ENCODE measurements around the gene ITK.

ITK gene

DNA sequence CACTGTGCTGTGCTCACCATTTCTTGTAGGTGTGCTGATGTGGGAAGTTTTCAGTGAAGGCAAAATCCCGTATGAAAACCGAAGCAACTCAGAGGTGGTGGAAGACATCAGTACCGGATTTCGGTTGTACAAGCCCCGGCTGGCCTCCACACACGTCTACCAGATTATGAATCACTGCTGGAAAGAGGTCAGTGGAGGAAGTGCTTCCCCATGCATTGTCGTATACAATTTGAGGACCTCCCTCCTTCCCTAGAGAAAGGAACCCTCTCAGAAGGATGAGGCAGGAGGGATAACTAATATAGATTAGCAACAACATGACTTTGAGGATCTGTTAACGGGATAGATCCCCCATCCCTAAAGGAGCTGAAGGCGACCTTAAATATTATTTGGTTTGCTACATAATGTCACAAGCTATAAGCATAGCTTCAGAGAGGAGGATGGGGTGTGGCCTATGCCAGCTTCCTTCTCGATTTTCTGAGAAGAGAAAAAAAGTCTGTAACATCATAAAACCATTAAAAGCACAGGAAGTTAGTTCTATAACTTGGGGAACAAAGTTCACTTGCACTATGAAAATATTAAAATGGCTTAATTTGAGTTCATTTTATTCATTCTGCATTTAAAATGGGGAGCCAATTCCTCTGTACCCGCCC lies 68.3 kb downstream of the ITK start:
- DNase-seq: no peak

DNA sequence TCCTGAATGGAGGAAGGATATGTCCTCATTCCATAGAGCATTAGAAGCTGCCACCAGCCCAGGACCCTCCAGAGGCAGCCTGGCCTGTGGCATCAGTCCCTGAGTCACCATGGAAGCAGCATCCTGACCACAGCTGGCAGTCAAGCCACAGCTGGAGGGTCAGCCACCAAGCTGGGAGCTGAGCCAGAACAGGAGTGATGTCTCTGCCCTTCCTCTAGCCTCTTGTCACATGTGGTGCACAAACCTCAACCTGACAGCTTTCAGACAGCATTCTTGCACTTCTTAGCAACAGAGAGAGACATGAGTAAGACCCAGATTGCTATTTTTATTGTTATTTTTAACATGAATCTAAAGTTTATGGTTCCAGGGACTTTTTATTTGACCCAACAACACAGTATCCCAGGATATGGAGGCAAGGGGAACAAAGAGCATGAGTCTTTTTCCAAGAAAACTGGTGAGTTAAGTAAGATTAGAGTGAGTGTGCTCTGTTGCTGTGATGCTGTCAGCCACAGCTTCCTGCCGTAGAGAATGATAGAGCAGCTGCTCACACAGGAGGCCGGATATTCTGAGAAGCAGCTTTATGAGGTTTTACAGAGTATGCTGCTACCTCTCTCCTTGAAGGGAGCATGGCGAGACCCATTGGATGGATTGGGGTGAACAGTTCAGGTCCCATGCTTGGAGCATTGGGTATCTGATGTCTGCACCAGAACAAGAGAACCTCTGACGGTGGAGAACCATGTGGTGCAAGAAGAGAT lies 72.2 kb downstream of the ITK start:
- DNase-seq: peak; percentile 59

DNA sequence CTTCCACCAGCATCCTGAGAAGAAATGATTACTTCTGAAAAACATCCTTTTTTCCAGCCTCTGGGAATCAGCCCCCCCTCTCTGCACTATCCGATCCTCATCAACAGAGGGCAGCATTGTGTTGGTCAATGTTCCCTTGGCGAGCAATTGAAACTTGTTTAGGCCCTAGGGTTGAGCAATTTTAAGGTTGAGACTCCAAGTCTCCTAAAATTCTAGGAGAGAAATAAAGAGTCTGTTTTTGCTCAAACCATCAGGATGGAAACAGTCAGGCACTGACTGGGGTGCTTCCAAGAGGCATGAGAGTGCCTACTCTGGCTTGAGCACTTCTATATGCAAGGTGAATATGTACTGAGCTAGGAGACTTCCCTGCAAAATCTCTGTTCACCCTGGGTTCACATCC lies 72.9 kb downstream of the ITK start:
- DNase-seq: peak; percentile 79

DNA sequence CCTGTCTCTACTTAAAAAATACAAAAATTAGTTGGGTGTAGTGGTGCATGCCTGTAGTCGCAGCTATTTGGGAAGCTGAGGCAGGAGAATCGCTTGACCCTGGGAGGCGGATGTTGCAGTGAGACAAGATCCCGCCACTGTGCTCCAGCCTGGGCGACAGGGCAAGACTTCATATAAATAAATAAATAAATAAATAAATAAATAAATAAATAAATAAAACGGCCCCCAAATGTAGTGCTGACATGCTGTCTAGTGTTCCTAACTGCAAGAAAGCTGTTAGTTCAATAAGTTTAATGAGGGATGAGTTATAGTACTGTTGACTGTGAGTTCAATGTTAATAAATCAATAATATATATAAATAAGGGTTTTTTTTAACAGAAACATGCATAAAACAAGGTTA lies 77.8 kb downstream of the ITK start:
- DNase-seq: no peak

DNA sequence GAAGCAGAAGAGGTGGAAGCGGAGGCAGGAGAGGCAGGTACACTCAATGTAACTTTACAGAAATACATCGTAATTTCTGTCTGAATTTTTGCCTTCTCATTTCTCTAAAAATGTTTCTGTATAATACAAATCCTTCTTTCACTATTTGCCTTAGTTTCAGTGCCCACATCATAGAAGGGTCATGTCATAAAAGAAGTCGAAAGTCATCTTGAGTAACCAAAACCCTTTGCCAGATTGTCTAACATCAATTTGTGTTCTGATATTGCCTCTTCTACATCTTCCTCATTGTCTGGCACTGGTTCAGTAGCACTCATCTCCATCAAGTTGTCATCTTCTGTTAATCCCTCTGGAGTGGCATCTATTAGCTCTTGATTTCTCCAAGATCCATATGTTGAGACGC lies 79.1 kb downstream of the ITK start:
- no peak for DNase-seq

DNA sequence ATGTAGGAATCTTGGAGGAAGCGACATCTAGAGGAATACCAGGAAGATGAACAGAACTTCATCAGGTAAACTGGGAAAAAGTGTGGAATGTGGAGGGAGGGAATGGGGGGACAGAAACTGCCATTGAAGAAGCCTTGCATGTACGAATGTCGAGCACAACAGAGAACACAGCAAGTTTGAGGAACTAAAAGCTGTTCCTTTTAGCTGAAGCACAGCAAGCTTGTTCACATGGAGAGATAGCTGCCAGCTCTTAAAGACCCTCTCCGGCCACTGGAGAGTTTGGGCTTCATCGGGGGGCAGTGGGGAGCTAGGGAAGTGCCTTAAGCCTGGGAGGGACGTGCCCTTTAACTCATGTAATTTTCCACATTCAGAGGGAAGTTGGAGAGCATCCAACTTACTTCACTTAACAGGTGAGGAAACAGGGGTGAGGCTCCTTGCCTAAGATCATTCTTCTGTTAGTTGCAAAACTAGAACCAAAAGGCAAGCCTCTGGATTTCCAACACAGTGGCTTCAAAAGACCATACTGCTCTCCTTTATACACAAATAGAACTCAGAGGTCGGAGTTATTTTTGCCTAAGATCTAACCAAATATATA lies 83.0 kb downstream of the ITK start:
- no peak for DNase-seq

DNA sequence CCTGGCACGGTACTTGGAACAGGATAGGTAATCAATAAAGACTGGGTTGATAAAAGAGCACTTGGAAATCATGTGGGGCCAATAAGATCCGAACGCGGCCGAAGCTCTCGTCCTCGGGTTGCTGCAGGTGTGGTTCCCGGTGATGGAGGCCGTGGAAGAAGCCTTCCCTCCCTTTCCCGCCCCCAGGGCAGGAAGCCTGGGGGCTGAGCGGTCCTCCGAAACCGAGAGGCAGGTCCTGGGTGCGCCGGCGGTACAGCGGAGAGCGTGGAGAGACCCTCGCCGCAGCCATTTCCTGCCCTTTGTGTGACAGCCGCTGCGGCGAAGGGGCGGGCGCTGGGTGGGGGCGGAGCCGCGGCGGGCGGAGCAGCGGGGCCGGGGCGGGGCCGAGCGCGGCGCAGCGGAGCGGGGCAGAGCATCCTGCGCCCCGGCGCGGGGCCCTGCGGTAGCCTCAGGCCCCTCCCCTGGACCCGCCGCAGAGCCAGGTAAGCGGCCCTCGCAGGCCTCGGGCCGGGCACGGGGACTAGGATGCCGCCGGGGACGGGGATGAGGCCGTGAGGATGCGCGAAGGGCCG lies 85.2 kb downstream of the ITK start, which contains the start of gene CYFIP2:
TSS of gene CYFIP2 (plus strand) at position 410 of the 572 bp plus-strand sequence. CDS start 19,239 bp downstream, outside the sequence.
- DNase-seq: peak; percentile 78

DNA sequence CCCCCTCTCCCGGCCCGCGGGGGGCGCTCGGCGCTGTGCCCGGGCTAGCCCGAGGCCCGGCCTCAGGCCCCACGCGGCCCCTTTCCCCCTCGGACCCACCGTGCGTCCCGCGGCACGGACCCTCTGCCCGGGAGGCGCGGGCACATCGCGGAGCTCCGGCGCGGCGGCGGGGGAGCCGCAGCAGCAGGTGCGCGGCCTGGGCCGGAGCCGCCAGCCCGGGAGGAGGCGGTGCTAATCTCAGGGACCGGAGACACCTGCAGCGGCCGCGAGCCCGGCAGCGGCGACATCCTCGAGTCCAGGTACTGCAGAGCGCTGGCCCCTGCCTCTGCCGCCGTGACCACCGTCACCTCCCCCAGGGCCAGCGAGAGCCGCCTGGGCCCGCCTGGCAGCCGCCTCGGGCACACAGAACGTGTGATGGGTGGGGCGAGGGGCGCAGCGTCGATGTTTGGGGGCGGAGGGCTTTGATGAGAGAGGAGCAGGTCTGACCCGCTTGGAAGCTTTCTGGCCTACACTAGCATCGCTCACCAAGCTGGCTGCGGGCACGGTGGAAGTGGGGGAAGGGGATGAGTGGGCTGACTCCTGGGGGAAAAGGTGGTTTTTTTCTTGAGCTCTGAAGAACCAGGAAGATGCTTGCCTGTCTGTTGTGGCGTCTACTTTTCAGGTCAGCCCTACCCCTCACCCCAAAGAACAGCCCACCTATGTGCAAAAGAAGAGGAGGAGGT lies 85.8 kb downstream of the ITK start:
- DNase-seq: no peak

DNA sequence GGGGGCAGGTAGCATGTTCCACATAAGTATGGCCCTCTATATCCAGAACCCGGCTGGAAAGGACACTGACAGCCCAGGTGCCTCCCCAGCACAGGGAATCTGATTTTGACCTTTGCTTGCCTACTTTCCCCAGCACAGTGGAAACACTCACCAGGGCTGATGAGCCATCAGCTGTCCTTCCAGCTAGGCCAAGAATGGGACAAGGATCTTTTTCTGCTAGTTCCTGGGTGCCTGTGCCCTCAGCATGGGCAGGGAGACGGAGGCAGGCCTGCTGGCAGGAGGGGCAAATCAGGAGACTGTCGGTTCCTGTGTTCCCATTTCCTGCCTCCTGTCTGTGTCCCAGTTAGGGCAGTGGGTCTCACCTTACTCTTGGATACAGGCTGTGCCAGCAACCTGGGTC lies 86.4 kb downstream of the ITK start:
- DNase-seq: no peak

DNA sequence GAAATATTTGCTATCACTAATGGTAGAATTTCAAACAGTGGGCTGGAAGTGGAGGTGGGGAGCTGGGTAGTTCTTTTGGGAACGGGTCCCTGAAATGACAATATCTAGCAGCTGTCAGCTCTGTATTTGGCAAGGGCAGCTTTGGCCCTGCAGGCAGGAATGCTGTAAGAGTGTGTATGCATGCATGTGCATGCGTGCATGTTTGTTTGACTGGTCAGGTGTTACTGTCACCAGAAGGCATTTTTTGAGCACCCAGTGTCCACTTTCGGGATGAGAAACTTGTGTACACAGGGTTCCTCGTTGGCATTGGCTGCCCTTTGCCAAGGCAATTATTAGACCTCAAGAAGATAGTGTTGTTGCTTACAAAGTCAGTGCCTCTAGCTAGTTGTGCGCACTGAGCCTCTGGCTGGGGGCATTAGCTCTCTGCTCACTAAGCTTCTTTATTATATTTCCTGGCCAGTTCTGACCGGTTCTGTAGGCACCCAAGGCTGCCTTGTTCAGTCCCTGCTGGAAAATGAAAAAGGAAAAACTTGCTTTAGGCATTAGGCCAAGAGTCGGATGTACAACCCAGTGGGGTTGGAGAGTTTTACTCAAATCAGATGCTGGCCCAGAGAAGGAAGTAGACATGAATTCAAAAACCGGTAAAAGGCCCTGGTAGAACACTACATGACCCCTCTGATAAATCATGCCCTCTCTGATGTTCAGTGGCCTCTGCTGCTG lies 87.3 kb downstream of the ITK start:
- DNase-seq: no peak

DNA sequence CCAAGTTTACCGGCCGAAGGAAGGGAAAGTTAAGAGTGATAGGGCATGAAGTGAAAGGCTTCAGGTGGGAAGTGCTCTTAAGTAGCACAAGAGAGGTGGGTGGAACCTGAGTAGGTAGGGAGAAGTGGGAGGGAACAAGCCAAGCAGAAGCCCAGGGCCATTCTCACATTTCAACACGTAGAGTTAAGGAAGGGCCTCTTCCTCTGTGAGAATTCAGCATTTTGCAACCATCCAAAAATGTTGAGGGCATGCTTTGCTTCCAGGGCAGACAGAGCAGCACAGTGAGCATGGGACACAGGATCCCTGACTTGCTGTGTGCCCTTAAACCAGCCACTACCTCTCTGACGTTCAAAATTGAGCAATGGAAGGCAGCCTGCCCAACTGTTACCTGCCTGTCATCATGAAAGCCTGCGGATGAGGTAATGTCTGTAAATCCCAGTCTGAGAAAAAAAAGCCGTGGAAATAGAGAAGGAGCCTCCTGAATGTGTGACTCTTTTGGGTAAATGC lies 88.6 kb downstream of the ITK start:
- peak; percentile 29 for DNase-seq

DNA sequence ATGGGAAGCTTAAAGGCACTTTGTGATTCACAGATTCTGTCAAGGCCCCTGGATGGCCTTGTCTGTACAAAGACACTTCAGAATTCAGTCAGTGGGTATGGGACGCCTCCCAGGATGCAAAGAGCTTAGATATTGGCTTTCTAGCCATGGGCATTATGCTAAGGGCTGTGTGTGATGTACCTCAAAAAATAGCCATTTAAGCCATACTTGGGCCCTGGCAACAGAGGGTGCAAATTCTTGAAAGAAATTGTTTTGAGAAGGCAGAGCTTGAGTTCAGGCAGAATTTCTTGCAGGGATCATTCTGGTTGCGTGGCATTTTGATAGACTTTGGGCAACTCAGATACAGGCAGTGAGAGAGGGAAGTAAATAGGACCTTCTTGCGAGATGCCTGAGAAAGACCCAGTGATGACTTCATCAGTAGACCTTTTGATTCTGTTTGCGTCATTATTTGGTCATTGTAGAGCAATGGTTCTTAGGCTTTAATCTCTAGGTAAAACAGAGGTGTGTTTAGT lies 89.2 kb downstream of the ITK start:
- DNase-seq: peak; percentile 36

DNA sequence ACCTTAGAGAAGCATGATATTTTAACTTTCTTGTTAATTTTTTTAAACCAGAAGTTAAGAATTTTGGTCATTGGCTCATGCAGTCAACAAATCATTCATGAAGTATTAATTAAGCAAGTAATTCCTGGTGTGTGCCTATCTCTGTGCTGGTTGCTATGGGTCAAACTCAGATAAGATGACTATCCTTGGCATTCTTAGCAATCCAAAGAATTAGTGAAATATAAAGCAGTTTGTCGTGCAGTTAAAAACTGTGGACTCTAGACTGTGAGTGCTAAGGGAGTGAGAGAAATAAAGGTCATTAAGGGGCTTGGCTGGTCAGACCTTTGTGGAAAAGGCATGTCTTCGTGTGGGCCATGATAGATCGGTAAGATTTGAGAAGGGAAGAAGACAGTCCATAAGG lies 90.1 kb downstream of the ITK start:
- no peak for DNase-seq

DNA sequence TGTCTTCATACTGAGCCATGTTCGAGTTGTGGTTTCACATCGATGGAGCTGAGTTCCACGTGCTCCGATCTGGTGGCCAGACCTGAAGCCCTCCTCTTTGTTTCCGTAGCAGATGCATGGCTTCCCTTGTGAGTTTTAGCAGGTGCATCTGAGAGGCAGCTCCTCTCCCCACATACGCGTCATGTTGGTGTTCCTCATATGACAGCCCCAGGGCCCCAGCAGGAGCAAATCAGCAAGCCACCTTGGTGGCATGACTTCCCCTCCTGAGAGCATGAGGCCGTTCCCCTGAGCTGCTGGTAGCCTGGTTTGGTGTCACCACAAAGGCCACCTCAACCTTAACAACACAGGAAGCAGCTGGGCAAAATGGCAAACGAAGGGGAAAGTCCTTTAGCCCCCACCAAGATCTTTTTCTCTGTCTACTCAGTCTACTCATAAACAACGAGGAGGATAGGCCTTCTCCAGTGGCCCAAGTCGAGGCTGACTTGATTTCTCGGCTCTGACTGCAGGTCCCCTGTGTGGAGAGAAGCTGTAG lies 91.2 kb downstream of the ITK start:
- peak; percentile 77 for DNase-seq

DNA sequence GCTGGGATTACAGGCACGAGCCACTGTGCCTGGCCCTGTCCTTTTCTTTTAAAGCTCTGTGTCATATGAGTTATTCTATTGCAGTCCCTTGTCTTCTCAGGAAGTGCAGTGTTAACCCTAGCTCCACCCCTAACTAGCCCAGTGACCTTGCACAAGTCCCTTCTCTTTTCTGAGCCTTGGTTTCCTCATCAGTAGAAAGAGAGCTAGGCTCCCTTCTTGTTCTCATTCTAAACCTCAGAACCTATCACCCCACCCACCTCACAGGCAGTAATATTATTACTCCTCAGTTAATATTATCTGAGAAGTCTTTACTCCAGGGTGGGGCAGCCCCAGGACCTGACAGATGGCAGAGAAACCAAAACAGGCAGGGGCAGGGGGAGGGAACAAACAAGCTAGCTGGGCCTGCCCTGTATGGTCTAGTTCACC lies 92.5 kb downstream of the ITK start:
- DNase-seq: peak; percentile 81

DNA sequence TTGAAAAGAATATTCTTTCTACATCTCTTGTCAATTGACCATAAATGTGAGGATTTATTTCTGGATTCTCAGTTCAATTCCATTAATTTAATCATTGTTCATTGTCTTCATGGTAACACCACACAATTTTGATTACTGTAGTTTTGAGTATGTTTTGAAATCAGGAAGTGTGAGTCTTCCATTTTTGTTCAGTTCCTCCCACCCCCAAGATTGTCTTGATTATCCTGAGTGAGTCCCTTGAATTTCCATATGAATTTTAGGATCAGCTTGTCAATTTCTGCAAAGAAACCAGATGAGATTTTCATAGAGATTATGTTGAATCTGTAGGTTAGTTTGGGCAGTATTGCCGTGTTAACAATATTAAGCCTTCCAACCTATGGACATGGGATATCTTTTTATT lies 94.8 kb downstream of the ITK start:
- no peak for DNase-seq

DNA sequence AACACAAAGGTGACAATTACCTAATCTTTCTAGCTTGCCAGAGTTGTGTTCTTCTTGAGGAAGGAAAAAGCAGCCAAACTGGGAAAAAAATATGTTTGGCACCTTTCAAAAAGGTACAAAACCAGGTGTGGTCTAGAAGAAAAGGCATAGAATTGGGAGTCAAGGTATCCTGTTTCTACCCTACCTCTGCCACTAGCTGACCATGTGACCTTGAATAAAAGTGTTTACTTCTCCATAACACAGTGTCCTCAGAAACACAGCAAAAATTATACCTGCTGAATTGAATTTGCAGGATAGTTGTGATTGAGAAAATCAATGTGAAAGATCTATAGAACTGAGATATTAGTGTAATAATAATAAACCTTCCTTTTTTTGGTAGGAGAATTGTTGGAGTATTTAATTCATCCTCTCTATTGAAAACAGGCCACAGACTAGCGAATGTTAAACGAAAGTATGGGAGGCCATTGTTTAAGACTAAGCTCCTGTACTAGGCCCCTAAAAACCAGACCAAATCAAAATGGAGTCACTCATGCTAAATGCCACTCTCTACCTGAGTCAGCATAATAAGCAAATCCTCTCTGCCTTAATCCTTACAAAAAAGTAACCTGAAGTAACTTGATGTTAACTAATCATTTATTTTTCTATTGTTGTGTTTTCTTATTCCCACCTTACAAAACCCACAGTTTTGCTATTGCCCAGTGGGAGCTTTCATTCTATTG lies 97.8 kb downstream of the ITK start:
- DNase-seq: no peak

DNA sequence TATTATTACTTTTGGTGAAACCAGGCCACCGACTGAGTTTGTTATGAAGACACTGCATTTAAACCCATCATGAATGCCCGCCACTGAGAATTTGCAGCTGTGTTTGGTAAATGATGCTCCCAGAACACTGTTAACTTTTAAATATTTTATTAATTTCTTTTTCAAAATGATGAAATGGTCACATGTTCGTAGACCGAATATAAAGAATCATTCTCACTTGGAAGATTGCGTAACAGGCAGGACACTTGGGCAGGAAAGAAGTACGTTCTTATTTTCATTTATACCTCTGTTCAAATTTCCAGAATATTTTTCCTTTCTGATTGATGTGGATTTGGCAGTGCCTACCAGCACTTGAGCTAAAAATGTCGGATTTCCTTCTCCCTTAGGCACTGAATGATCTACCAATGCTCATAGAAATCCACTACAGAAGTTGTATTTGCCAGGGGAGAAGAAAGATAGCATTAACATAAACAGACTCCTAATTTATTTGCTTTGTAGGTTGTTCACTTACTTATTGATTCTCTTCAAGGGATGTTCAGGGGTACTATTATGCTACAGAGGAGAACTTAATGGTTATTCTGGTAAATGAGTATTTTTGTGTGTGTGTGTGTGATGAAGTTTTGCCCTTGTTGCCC lies 99.1 kb downstream of the ITK start:
- DNase-seq: no peak

DNA sequence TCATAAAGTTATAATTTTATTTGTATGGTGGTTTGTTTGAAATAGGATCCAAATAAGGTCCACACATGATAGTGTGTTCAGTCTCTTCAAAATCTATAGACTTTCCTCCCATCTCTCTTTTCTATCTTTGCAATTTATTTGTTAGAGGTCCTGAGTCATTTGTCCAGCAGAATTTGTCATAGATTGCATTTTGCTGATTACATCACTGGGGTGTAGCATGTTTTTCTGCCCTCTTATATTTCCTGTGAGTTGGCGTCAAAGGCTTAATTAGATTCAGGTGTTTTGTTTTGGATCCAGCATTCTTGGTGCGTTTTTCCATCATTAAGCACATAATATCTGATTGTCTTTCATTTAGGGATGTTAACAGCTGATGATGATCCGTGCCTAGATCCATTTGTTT lies 100.3 kb downstream of the ITK start:
- DNase-seq: no peak

DNA sequence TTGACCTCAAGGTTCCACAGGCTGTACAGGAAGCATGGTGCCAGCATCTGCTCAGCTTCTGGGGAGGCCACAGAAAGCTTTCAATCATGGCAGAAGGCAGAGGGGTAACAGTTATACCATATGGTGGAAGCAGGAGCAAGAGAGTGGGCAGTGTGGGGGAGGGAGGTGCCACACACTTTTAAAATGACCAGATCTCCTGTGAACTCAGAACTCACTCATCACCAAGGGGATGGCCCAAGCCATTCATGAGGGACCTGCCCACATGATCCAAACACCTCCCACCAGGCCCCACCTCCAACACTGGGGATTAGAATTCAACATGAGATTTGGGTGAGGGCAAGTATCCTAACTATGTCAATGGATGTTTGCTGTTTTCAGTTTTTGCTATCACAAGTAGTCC lies 101.5 kb downstream of the ITK start:
- no peak for DNase-seq

DNA sequence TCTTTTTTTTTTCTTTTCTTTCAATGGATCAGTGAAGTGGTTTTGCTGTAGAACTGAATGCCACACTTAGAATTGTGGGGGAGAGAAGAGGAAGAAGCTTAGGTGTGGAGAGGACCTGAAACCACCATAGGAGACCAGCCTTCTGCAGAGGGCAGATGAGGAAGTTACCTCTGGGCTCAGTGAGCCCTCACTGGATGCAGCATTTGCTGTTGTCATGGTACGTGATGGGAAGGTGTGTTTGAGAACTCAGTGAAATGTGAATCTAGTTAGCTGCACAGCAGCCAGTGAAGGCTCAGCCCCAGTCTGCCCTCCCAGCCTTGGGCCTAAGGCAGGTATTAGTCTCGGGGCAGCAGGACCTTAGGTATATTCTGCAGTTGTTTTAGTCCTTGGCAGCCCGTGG lies 102.8 kb downstream of the ITK start:
- DNase-seq: no peak
